ENCODE measurements around the gene DACH1. TPM values are rescaled to one million over a fixed set of nuclear protein-coding genes. Genes with fewer than 3 reads are reported as not detected.

DACH1 gene
- total and polyA plus RNA-seq, 12 donors = 3.6 to 20.0 (median 8.8) TPM

GRCh38 chr13:71634602-71635443, 232.2 kb downstream of the DACH1 start:
- intact Hi-C loops (cut with DNase I) = no loop called here
- H3K9me3 ChIP-seq (replicated peaks in 1 of 3) = no peaks in the 10 kb centered on the region

GRCh38 chr13:71634182-71634581, 232.8 kb downstream of the DACH1 start:
- 91 to 96% (median 94%) methylated on average over 7 of the region's 7 CpGs for WGBS, 4 donors
- H3K9me3 ChIP-seq (replicated peaks in 1 of 3) = no peaks in the 10 kb centered on the region
- no peak overlapping the region for H3K27ac ChIP-seq
- H3K4me1 ChIP-seq (replicated peaks in 1 of 2) = no peaks in the 10 kb centered on the region
- H3K36me3 ChIP-seq (replicated peaks in 1 of 2) = no peaks in the 10 kb centered on the region
- H3K27me3 ChIP-seq = no peaks in the 10 kb centered on the region
- no peak overlapping the region for H3K4me3 ChIP-seq
- TF ChIP-seq POLR2A (IDR thresholded peaks at IDR 0.05) (no peak), CTCF (IDR thresholded peaks at IDR 0.05) (no peak)
- DNase-seq = no peak
- intact Hi-C loops (cut with DNase I) = no loop called here

More at GRCh38 chr13:71634602-71635443, 232.2 kb downstream of the DACH1 start:
- Histone ChIP-seq H3K27ac (no peak overlapping the region), H3K4me1 (replicated peaks in 1 of 2) (no peaks in the 10 kb centered on the region), H3K36me3 (replicated peaks in 1 of 2) (no peaks in the 10 kb centered on the region), H3K27me3 (no peaks in the 10 kb centered on the region), H3K4me3 (no peak overlapping the region)
- no peak for DNase-seq
- TF ChIP-seq CTCF (IDR thresholded peaks at IDR 0.05) = no peak
- no peak for TF ChIP-seq POLR2A (IDR thresholded peaks at IDR 0.05)
- WGBS, 4 donors = 83 to 92% (median 89%) methylated on average over 2 of the region's 2 CpGs

- Histone ChIP-seq H3K27ac (no peak overlapping the region), H3K36me3 (replicated peaks in 1 of 2) (no peaks in the 10 kb centered on the region), H3K27me3 (no peaks in the 10 kb centered on the region), H3K4me1 (replicated peaks in 1 of 2) (no peaks in the 10 kb centered on the region), H3K4me3 (no peak overlapping the region), H3K9me3 (replicated peaks in 1 of 3) (no peaks in the 10 kb centered on the region)
- TF ChIP-seq POLR2A (IDR thresholded peaks at IDR 0.05) = no peak
- TF ChIP-seq CTCF (IDR thresholded peaks at IDR 0.05) = no peak
- 83 to 94% (median 92%) methylated on average over 1 of the region's 1 CpG for WGBS, 4 donors
- DNase-seq = no peak
- intact Hi-C loops (cut with DNase I) = no loop called here
Observed at GRCh38 chr13:71632721-71633120, 234.3 kb downstream of the DACH1 start.

GRCh38 chr13:71632206-71632605, 234.8 kb downstream of the DACH1 start:
- Histone ChIP-seq H3K4me1 (replicated peaks in 1 of 2) (no peaks in the 10 kb centered on the region), H3K27ac (no peak overlapping the region), H3K36me3 (replicated peaks in 1 of 2) (no peaks in the 10 kb centered on the region), H3K27me3 (no peaks in the 10 kb centered on the region), H3K9me3 (replicated peaks in 1 of 3) (no peaks in the 10 kb centered on the region), H3K4me3 (no peak overlapping the region)
- intact Hi-C loops (cut with DNase I) = no loop called here
- TF ChIP-seq POLR2A (IDR thresholded peaks at IDR 0.05) (no peak), CTCF (IDR thresholded peaks at IDR 0.05) (no peak)
- DNase-seq = no peak
- 54 to 72% (median 62%) methylated on average over 3 of the region's 3 CpGs for WGBS, 4 donors
